ENCODE results near the gene GGACT. TPM values are rescaled to one million over a fixed set of nuclear protein-coding genes. Genes with fewer than 3 reads are reported as not detected.

The GGACT gene
- total RNA-seq, 4 donors from 2014 or later, result 0.74 to 1.9 (median 1.5) TPM

DNA sequence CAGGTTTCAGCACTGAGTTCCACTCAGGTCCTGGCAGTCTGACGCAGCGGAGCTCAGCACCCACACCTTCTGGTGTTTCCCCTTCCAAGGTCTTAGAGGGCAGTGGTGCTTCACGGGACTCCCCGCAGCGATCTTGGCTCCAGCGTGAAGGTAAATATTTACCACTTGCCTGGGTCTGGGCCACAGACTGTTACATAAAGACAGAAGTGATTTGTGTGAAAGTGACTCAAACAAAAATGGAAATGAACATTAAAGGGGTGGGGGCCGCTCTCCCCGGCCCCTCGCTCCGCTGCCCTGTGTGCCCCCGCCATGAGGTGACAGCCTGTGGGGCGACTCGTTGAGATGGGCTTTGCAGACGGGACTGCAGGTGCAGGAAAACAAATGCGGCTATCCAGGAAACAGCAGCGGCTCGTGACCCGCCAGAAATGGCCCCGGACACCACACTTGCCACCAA is 55.0 kb downstream of the GGACT start:
- Histone ChIP-seq H3K9me3 (no peaks in the 10 kb centered on the region), H3K4me3 (no peak overlapping the region), H3K27ac (no peak overlapping the region), H3K27me3 (no peaks in the 10 kb centered on the region), H3K4me1 (no peaks in the 10 kb centered on the region), H3K36me3 (peaks cover 0 to 46% of the 10 kb centered on the region in 2 donors)
- TF ChIP-seq, protein P1, sequence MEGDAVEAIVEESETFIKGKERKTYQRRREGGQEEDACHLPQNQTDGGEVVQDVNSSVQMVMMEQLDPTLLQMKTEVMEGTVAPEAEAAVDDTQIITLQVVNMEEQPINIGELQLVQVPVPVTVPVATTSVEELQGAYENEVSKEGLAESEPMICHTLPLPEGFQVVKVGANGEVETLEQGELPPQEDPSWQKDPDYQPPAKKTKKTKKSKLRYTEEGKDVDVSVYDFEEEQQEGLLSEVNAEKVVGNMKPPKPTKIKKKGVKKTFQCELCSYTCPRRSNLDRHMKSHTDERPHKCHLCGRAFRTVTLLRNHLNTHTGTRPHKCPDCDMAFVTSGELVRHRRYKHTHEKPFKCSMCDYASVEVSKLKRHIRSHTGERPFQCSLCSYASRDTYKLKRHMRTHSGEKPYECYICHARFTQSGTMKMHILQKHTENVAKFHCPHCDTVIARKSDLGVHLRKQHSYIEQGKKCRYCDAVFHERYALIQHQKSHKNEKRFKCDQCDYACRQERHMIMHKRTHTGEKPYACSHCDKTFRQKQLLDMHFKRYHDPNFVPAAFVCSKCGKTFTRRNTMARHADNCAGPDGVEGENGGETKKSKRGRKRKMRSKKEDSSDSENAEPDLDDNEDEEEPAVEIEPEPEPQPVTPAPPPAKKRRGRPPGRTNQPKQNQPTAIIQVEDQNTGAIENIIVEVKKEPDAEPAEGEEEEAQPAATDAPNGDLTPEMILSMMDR (IDR thresholded peaks at IDR 0.05), result no peak
- TF ChIP-seq EP300 (IDR thresholded peaks at IDR 0.05) (no peak), POLR2A (IDR thresholded peaks at IDR 0.05) (no peak), POLR2AphosphoS5 (IDR thresholded peaks at IDR 0.05) (no peak)
- 86 to 88% methylated on average over 5 to 15 of the region's 19 CpGs for WGBS, 2 donors (ENCODE audit: low coverage in 1 of 2)
- no peak for ATAC-seq

DNA sequence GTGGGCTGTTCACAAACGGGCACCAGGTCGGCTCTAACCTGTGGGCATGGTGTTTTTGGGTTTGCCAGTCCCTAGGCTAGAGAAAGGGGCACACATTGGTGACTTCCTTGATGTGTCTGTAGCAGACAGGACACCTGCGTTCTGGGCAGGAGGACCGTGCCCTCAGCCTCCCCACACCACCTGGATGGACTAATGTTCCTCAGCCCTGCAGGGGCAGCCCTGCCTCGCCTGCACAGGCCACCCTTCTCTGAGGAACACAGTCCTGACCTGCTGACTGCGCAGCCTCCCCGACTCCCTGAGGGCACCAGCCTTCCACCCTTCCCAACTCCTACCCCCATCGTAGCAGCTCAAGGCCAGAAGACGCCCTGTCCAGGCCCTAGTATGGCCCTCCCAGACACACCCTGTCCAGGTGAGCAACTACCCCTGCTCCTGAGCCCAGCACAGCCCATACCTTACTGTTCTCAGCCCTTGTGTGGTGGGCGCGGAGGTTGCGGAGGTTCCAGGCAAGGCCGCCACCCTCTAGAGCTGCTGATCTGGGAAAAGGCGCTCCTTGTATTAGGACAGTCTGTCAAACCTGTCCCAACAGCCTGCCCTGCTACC is 55.7 kb downstream of the GGACT start:
- Histone ChIP-seq H3K4me3 (no peak overlapping the region), H3K27ac (no peak overlapping the region), H3K4me1 (no peaks in the 10 kb centered on the region), H3K36me3 (peaks cover 0 to 53% of the 10 kb centered on the region in 2 donors), H3K9me3 (no peaks in the 10 kb centered on the region), H3K27me3 (no peaks in the 10 kb centered on the region)
- TF ChIP-seq, protein P1 (IDR thresholded peaks at IDR 0.05), result no peak
- TF ChIP-seq POLR2A (IDR thresholded peaks at IDR 0.05) (no peak), EP300 (IDR thresholded peaks at IDR 0.05) (no peak), POLR2AphosphoS5 (IDR thresholded peaks at IDR 0.05) (no peak)
- 100% methylated on average over 3 to 4 of the region's 14 CpGs for WGBS, 2 donors (ENCODE audit: low coverage in 1 of 2)
- no peak for ATAC-seq

DNA sequence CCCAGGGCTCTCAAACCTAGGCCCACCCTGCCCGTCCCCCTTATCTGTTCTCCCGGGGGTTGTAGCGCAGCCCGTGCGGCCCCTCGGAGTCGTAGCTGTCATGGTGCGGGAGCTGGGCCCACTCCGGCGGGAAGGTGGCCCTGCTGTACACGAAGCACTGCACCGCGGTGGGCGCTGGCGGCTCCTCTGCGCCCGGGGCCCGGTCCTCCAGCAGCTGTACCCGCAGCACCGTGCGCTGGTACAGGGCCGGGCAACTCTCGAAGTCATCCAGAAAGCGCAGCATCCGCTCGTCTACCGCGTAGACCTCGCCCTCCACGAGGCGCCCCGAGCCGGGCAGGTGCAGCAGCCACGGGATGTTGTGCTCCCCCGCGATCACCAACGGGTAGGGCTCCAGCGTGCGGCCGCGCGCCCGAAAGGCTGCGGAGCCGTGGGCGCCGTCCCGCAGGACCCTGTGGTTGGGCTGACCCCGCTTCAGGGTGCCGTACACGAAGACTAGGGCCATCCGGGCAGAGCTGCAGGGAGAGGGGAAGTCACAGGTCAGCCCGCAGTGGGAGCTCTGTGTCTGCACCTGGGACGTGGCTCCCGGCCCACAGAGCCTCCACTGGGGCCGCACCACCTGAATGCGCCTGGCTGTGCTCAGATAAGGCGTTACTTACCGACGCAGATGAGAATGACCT is 56.4 kb downstream of the GGACT start:
- Histone ChIP-seq H3K4me3 (no peak overlapping the region), H3K4me1 (no peaks in the 10 kb centered on the region), H3K27ac (no peak overlapping the region), H3K27me3 (no peaks in the 10 kb centered on the region), H3K36me3 (peaks cover 0 to 56% of the 10 kb centered on the region in 2 donors), H3K9me3 (no peaks in the 10 kb centered on the region)
- TF ChIP-seq POLR2A (IDR thresholded peaks at IDR 0.05), result no peak
- TF ChIP-seq, protein P1 (IDR thresholded peaks at IDR 0.05), result no peak
- TF ChIP-seq EP300 (IDR thresholded peaks at IDR 0.05), result no peak
- no peak for TF ChIP-seq POLR2AphosphoS5 (IDR thresholded peaks at IDR 0.05)
- 91% methylated on average over 5 of the region's 60 CpGs; no CpG with 5 or more reads in 1 of the 2 donors for WGBS, 2 donors (ENCODE audit: low coverage in 1 of 2)
- peak; percentile 7 for ATAC-seq

DNA sequence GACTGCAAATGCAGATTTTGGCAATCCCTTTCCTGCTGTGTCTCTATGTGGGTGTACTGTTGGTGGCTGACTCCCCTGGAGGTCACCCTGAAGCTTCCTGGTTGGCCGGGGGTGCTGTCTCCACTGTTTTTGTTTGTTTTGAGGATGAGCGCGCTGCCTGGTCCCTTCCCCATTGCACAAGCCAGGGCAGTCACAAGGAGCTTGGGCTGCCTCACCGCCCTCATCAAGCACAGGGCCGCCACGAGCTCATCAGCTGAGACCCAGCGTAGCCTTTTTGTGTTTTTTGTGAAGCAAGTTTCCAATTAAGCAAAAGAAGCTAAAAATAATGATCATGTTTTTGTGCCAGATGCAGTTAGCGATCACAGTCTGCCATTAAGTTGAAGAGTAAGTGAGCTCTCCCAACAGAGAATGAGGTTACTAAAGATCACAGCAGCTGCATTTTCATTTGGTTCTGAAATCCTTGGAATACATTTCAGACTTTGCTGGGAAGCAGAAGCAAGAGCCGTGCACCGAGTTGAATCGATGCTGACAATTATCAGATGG is 57.8 kb downstream of the GGACT start:
- Histone ChIP-seq H3K27ac (no peak overlapping the region), H3K4me1 (no peaks in the 10 kb centered on the region), H3K27me3 (no peaks in the 10 kb centered on the region), H3K9me3 (no peaks in the 10 kb centered on the region), H3K4me3 (no peak overlapping the region), H3K36me3 (peaks cover 0 to 70% of the 10 kb centered on the region in 2 donors)
- TF ChIP-seq, protein P1 (IDR thresholded peaks at IDR 0.05), result no peak
- no peak for TF ChIP-seq POLR2A (IDR thresholded peaks at IDR 0.05)
- TF ChIP-seq POLR2AphosphoS5 (IDR thresholded peaks at IDR 0.05), result no peak
- no peak for TF ChIP-seq EP300 (IDR thresholded peaks at IDR 0.05)
- no peak for ATAC-seq
- WGBS, 2 donors (ENCODE audit: low coverage in 1 of 2), result 45 to 69% methylated on average over 7 to 9 of the region's 11 CpGs

Data from gastroesophageal sphincter (tissue), 4 donors.